Esophagus muscularis mucosa (tissue), 4 donors: ENCODE results near the gene RGS2.

Experiments
- EP300 ChIP-seq: sonication (generic); formaldehyde crosslinking; IDR thresholded peaks from one replicate; pipeline ENCODE4 v1.6.1; 2017; ENCODE audit warnings: antibody characterized with exemption
- POLR2A ChIP-seq: fragments of 450-650 bp; IDR thresholded peaks from one replicate; pipeline ENCODE4 v1.6.1; 2017; ENCODE audit warnings: antibody characterized with exemption, moderate library complexity, mild to moderate bottlenecking, low read depth
- POLR2AphosphoS5 ChIP-seq, 2 donors: sonication (generic); formaldehyde crosslinking; IDR thresholded peaks; one replicate each; pipeline ENCODE4 v1.6.1; 2017; ENCODE audit warnings: antibody characterized with exemption in 2 of 2
- TF ChIP-seq, protein P1 (sequence below), 3 experiments: fragments of 200-600 bp in 2 of 3; fragments of 450-650 bp in 1 of 3; sonication (generic) in 2 of 3; IDR thresholded peaks; one replicate each; pipeline ENCODE4 v1.5.1; 2017 to 2019; ENCODE audit warnings: antibody characterized with exemption in 3 of 3, mild to moderate bottlenecking in 2 of 3, moderate library complexity in 1 of 3

DNA sequence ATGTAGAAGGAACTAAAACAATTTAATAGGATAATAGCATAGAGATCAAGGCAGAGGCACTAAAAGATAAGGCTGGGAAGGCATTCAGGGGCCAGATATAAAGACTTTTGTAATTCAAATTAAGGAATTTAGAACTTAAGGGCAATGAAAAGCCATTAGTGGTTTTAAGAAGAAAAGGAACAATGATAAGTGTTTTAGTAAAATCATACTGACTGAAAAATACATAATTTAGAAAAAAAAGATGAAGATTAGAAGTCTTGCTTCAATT lies 14.1 kb upstream of the RGS2 start:
- TF ChIP-seq, protein P1, sequence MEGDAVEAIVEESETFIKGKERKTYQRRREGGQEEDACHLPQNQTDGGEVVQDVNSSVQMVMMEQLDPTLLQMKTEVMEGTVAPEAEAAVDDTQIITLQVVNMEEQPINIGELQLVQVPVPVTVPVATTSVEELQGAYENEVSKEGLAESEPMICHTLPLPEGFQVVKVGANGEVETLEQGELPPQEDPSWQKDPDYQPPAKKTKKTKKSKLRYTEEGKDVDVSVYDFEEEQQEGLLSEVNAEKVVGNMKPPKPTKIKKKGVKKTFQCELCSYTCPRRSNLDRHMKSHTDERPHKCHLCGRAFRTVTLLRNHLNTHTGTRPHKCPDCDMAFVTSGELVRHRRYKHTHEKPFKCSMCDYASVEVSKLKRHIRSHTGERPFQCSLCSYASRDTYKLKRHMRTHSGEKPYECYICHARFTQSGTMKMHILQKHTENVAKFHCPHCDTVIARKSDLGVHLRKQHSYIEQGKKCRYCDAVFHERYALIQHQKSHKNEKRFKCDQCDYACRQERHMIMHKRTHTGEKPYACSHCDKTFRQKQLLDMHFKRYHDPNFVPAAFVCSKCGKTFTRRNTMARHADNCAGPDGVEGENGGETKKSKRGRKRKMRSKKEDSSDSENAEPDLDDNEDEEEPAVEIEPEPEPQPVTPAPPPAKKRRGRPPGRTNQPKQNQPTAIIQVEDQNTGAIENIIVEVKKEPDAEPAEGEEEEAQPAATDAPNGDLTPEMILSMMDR (IDR thresholded peaks at IDR 0.05): no peak
- TF ChIP-seq POLR2A: no peak
- TF ChIP-seq EP300: no peak
- TF ChIP-seq POLR2AphosphoS5 (IDR thresholded peaks at IDR 0.05): no peak
